ENCODE measurements around the gene CERS6.

GRCh38 chr2:168585700-168586099, 129.6 kb downstream of the CERS6 start:
- no peak for TF ChIP-seq GATA2 (IDR thresholded peaks at IDR 0.05; ENCODE audit: low read depth, low read length)
- TF ChIP-seq GATA3 (IDR thresholded peaks at IDR 0.05; ENCODE audit: low read depth, low read length) = no peak
